GM12892 (cell line): ENCODE measurements around the gene FSTL5.

Experiments
- POLR2A ChIP-seq: IDR thresholded peaks from 2 replicates; pipeline ENCODE4 v1.6.1; 2011; ENCODE audit warnings: low read depth, low read length, control low read depth
- POLR2AphosphoS5 ChIP-seq: IDR thresholded peaks from 2 replicates; pipeline ENCODE4 v1.6.1; 2011; ENCODE audit warnings: low read depth, low read length, control low read depth

DNA sequence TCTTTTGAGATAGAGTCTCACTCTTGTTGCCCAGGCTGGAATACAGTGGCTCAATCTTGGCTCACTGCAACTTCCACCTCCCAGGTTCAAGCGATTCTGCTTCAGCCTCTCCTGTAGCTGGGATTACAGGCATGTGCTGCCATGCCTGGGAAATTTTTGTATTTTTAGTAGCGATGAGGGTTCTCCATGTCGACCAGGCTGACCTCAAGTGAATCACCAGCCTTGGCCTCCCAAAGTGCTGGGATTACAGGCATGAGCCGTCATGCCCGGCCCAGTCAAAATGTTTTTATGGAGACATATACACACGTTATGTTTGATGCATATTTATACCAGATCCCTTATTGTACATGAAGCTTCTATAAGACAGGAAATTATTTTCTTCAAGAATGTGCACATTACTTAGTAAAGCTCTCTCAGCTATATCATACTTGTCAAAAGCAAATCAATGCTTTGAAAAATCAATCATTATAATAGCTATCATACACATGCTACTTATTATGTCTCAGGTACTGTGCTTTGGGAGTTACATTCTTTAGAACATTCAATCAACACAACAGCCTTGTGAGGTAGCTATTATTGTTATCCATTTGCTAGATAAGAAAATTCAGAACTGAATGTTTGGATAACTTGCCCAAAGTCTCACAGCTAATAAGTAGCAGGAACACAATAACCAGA lies 269.2 kb downstream of the FSTL5 start:
- no peak for TF ChIP-seq POLR2AphosphoS5
- no peak for TF ChIP-seq POLR2A
